HepG2 (cell line): Measurements from ENCODE around the gene RPL11. TPM values are rescaled to one million over a fixed set of nuclear protein-coding genes. Genes with fewer than 3 reads are reported as not detected.

Experiments used
- BCL6 ChIP-seq: IDR thresholded peaks from 2 replicates; pipeline ENCODE4 v1.6.1; 2016; ENCODE audit warnings: missing genetic modification reagents, missing compliant biosample characterization
- CBX1 ChIP-seq: IDR thresholded peaks from one replicate; pipeline ENCODE4 v1.6.1; 2016; ENCODE audit warnings: antibody characterized with exemption, low read depth
- CENPT ChIP-seq: sonication (generic); formaldehyde crosslinking; IDR thresholded peaks from 2 replicates; pipeline ENCODE4 v1.8.0; 2022; ENCODE audit warnings: low read depth, mild to moderate bottlenecking, moderate library complexity, missing genetic modification reagents
- ESRRA ChIP-seq: sonication (generic); formaldehyde crosslinking; IDR thresholded peaks from 2 replicates; pipeline ENCODE4 v1.5.1; 2020; ENCODE audit warnings: mild to moderate bottlenecking, low read depth, missing genetic modification reagents
- FLYWCH1 ChIP-seq: sonication (generic); formaldehyde crosslinking; IDR thresholded peaks from 2 replicates; pipeline ENCODE4 v1.8.1; 2023; ENCODE audit warnings: mild to moderate bottlenecking, missing genetic modification reagents
- FOXJ3 ChIP-seq: sonication (generic); formaldehyde crosslinking; IDR thresholded peaks from 2 replicates; pipeline ENCODE4 v1.4.0; 2020; ENCODE audit warnings: missing genetic modification reagents, mild to moderate bottlenecking, borderline replicate concordance
- FOXP4 ChIP-seq: sonication (generic); formaldehyde crosslinking; IDR thresholded peaks from 2 replicates; pipeline ENCODE4 v1.4.0; 2020; ENCODE audit warnings: missing genetic modification reagents
- GTF2F1 ChIP-seq: fragments of 150-350 bp; IDR thresholded peaks from 2 replicates; pipeline ENCODE4 v1.6.1; 2014; ENCODE audit warnings: low read length
- HOXA7 ChIP-seq: sonication (generic); formaldehyde crosslinking; IDR thresholded peaks from 2 replicates; pipeline ENCODE4 v1.8.1; 2022; ENCODE audit warnings: mild to moderate bottlenecking, missing genetic modification reagents, moderate library complexity
- JARID2 ChIP-seq: sonication (generic); formaldehyde crosslinking; IDR thresholded peaks from 2 replicates; pipeline ENCODE4 v1.8.1; 2023; ENCODE audit warnings: missing genetic modification reagents, inconsistent platforms; ENCODE audit not compliant: insufficient replicate concordance
- MEIS2 ChIP-seq: sonication (generic); formaldehyde crosslinking; IDR thresholded peaks from 2 replicates; pipeline ENCODE4 v1.9.0; 2021; ENCODE audit warnings: mild to moderate bottlenecking, missing genetic modification reagents
- NBN ChIP-seq: fragments of 450-650 bp; conservative IDR thresholded peaks from 2 replicates; pipeline ENCODE4 v1.6.1; 2017
- NCOA1 ChIP-seq: sonication (generic); formaldehyde crosslinking; IDR thresholded peaks from 2 replicates; pipeline ENCODE4 v1.9.0; 2021; ENCODE audit warnings: missing genetic modification reagents
- NFE2L2 ChIP-seq: fragments of 150-350 bp; IDR thresholded peaks from 2 replicates; pipeline ENCODE4 v1.6.1; 2014; ENCODE audit warnings: low read length
- NFKB2 ChIP-seq: sonication (generic); formaldehyde crosslinking; IDR thresholded peaks from 2 replicates; pipeline ENCODE4 v1.4.0; 2020; ENCODE audit warnings: missing genetic modification reagents, borderline replicate concordance
- ZFP36 ChIP-seq: fragments of 150-350 bp; IDR thresholded peaks from 2 replicates; pipeline ENCODE4 v1.6.1; 2018; ENCODE audit warnings: borderline replicate concordance, low read length, low read depth; ENCODE audit not compliant: partially characterized antibody
- ZHX2 ChIP-seq, 2 experiments: sonication (generic) in 1 of 2; formaldehyde crosslinking in 1 of 2; IDR thresholded peaks; 2 replicates each; pipeline versions ENCODE4 v1.6.1 to v1.9.0; 2014 to 2022; ENCODE audit warnings: antibody characterized with exemption in 1 of 2, borderline replicate concordance in 1 of 2, inconsistent platforms in 1 of 2, low read depth in 1 of 2, missing genetic modification reagents in 1 of 2
- ZNF224 ChIP-seq: sonication (generic); formaldehyde crosslinking; IDR thresholded peaks from 2 replicates; pipeline ENCODE4 v1.5.0; 2020; ENCODE audit warnings: mild to moderate bottlenecking, missing genetic modification reagents
- ZNF264 ChIP-seq: sonication (generic); formaldehyde crosslinking; IDR thresholded peaks from 2 replicates; pipeline ENCODE4 v1.4.0; 2020; ENCODE audit warnings: missing genetic modification reagents
- ZNF768 ChIP-seq: sonication (generic); formaldehyde crosslinking; IDR thresholded peaks from 2 replicates; pipeline ENCODE4 v1.4.0; 2020; ENCODE audit warnings: missing genetic modification reagents
- polyA plus RNA-seq, 8 experiments: library from polyadenylated mRNA; depleted of rRNA in 3 of 8; stranded (reverse) in 7 of 8; unstranded in 1 of 8; fragments of >200 nt; fragmentation: Illumina TruSeq in 4 of 8; extraction: Trizol in 4 of 8; gene quantifications; 2 replicates each; pipeline versions ENCODE4 v1.2.1 to v1.2.3, GENCODE V29; 2011 to 2016; ENCODE audit warnings: low read depth in 4 of 8, missing spikeins in 1 of 8, mixed read lengths in 1 of 8; ENCODE audit not compliant: insufficient read depth in 1 of 8
- total RNA-seq, 5 experiments: library from RNA; depleted of rRNA; stranded (reverse); fragments of >200 nt; fragmentation: Illumina TruSeq; extraction: Trizol; gene quantifications; 2 replicates each; pipeline ENCODE4 v1.2.3, GENCODE V29; 2016; ENCODE audit warnings: low read depth in 1 of 5
- TF ChIP-seq, protein P1 (sequence below): sonication (generic); formaldehyde crosslinking; IDR thresholded peaks from 2 replicates; pipeline ENCODE4 v1.8.1; 2023; ENCODE audit warnings: mild to moderate bottlenecking, missing genetic modification reagents

RPL11 gene
- total and polyA plus RNA-seq, 2 of the 13 experiments (the other 11 are each of a cell fraction or from before 2014, with no cell fraction given), result 1,682 to 2,010 TPM

DNA sequence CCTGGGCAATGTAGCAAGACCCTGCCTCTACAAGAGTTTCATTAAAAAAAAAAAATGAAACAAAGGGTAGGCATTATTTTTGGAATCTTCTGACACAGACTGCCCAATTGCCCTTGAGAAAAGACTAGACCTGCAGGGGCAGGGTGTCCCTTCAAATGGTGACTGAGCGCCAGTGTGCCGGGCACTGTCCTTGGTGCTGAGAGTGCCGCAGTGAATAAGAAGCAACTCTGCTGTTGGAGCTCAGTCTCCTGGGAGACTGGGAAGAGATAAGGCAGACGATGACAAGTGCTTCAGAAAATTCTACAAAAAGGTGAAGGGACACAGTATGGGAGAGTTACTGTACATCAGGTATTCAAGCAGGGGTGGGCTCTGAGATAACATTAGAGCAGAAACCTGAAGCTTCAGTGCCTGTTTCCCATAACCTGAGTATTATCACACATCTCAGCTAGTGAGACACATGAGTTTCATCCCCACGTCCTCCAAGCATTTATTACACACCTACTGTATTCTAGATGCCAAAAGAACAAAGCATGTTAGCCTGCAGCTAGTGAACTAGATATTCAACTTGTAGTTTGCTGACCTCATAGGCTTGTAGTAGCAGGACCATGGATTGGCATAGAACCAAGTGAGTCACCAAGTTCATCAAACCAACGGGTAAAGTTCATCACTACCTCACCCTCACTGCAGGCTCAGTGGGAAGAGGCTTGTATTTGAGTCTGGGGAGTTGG is 18.4 kb upstream of the RPL11 start (continued):
- no peak for TF ChIP-seq FOXP4
- TF ChIP-seq NFKB2, result no peak
- TF ChIP-seq ZHX2 (IDR thresholded peaks at IDR 0.05; ENCODE audit: low read depth), result no peak
- TF ChIP-seq ZHX2 (CRISPR knock-in tag; IDR thresholded peaks at IDR 0.05; ENCODE audit: borderline replicate concordance), result 0 out of 2 replicates have a peak, but pooled peaks have one; percentile 68
- TF ChIP-seq BCL6 (CRISPR knock-in tag), result no peak; the same call in 1 of the 2 replicates
- TF ChIP-seq FLYWCH1 (CRISPR knock-in tag), result no peak
- TF ChIP-seq ZNF224, result no peak
- no peak for TF ChIP-seq NBN
- TF ChIP-seq ZNF264 (CRISPR knock-in tag), result peak; percentile 48; the same call in 1 of the 2 replicates
- TF ChIP-seq MEIS2 (CRISPR knock-in tag), result peak; percentile 67; the same call in 1 of the 2 replicates
- no peak for TF ChIP-seq ZFP36
- no peak for TF ChIP-seq GTF2F1
- TF ChIP-seq JARID2 (CRISPR knock-in tag), result no peak
- no peak for TF ChIP-seq ESRRA (CRISPR knock-in tag)
- TF ChIP-seq ZNF768 (CRISPR knock-in tag), result no peak
- TF ChIP-seq NCOA1 (CRISPR knock-in tag), result no peak
- no peak for TF ChIP-seq HOXA7 (CRISPR knock-in tag)
- TF ChIP-seq CBX1, result no peak
- no peak for TF ChIP-seq FOXJ3 (CRISPR knock-in tag)
- TF ChIP-seq, protein P1, sequence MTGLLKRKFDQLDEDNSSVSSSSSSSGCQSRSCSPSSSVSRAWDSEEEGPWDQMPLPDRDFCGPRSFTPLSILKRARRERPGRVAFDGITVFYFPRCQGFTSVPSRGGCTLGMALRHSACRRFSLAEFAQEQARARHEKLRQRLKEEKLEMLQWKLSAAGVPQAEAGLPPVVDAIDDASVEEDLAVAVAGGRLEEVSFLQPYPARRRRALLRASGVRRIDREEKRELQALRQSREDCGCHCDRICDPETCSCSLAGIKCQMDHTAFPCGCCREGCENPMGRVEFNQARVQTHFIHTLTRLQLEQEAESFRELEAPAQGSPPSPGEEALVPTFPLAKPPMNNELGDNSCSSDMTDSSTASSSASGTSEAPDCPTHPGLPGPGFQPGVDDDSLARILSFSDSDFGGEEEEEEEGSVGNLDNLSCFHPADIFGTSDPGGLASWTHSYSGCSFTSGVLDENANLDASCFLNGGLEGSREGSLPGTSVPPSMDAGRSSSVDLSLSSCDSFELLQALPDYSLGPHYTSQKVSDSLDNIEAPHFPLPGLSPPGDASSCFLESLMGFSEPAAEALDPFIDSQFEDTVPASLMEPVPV (CRISPR knock-in tag), result no peak
- no peak for TF ChIP-seq CENPT (CRISPR knock-in tag)
- TF ChIP-seq NFE2L2, result no peak
